ENCODE results near the gene DEPP1. TPM values are rescaled to one million over a fixed set of nuclear protein-coding genes. Genes with fewer than 3 reads are reported as not detected.
A peak's percentile ranks its signal among the peaks of the same experiment; 100 is the strongest.

Gene DEPP1
- total RNA-seq, 1 donor from 2014 or later: 16.6 TPM

DNA sequence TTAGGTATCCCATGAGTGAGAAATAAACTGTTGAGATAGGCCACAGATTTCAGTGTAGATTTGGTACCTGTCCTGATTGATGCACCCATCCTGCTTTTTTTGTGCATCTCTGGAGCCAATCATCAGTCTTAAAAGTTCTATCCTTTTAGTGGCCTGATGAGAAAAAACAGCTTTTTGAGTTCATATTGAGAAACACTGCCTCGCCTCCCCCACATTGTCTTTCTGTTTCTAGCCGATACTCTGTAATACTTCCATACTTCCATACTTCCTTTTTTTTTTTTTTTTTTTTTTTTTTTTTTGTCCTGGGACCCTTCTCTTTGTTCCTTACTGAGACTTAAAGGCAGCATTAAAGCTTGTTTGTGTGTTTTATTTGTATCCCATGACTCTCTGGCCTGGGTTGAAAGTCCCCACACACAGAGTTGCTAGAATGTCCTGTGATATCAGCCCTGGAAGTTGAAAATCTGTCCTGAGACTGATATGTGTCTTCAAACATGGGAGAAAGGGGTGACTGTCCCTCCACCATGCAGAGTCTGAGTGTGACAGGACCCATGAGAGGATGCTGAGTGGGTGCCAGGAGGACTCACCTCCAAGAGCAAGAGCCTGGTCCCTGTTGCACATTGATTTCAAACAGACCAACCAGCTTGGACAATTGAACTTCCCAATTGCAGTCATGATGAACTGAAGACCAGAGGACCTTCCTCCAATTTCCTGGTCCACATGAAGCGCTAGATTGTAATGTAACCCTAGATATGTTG is 27.8 kb upstream of the DEPP1 start:
- no peaks in the 10 kb centered on the region for H3K9me3 Mint-ChIP-seq (ENCODE audit: low read depth)
- peaks cover 12% of the 10 kb centered on the region for H3K4me1 Mint-ChIP-seq (ENCODE audit: low read depth)
- peaks cover 17% of the 10 kb centered on the region for H3K36me3 Mint-ChIP-seq (ENCODE audit: insufficient read depth)
- no peak for DNase-seq (ENCODE audit: low spot score, unreplicated experiment)
- H3K27ac Mint-ChIP-seq: no peak overlapping the region
- H3K27me3 Mint-ChIP-seq: no peaks in the 10 kb centered on the region
- TF ChIP-seq, protein P1, sequence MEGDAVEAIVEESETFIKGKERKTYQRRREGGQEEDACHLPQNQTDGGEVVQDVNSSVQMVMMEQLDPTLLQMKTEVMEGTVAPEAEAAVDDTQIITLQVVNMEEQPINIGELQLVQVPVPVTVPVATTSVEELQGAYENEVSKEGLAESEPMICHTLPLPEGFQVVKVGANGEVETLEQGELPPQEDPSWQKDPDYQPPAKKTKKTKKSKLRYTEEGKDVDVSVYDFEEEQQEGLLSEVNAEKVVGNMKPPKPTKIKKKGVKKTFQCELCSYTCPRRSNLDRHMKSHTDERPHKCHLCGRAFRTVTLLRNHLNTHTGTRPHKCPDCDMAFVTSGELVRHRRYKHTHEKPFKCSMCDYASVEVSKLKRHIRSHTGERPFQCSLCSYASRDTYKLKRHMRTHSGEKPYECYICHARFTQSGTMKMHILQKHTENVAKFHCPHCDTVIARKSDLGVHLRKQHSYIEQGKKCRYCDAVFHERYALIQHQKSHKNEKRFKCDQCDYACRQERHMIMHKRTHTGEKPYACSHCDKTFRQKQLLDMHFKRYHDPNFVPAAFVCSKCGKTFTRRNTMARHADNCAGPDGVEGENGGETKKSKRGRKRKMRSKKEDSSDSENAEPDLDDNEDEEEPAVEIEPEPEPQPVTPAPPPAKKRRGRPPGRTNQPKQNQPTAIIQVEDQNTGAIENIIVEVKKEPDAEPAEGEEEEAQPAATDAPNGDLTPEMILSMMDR (IDR thresholded peaks at IDR 0.05; ENCODE audit: unreplicated experiment): no peak
- no peak overlapping the region for H3K4me3 Mint-ChIP-seq (ENCODE audit: low read depth)

DNA sequence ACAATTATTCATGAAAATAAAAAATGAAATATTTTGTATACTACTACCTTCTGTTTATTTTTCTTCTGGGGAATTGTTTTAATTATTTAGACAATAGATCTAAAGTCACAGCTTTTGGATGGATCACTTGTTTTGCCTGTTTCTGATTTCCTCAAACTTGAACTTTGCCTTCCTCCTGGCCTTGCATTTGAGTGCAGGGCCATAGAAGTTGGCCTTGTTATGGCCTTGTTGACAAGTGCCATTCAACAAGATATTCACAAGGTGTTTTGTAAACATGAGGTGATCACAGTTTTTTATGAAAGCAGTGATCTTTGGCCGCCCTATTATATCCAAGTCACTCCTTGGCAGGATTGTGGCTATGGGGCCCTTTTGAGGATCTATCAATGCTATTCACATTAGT is 26.7 kb upstream of the DEPP1 start:
- no peak overlapping the region for H3K27ac Mint-ChIP-seq
- H3K27me3 Mint-ChIP-seq: no peaks in the 10 kb centered on the region
- H3K4me3 Mint-ChIP-seq (ENCODE audit: low read depth): no peak overlapping the region
- H3K36me3 Mint-ChIP-seq (ENCODE audit: insufficient read depth): peaks cover 17% of the 10 kb centered on the region
- TF ChIP-seq, protein P1 (IDR thresholded peaks at IDR 0.05; ENCODE audit: unreplicated experiment): no peak
- peaks cover 17% of the 10 kb centered on the region for H3K4me1 Mint-ChIP-seq (ENCODE audit: low read depth)
- no peaks in the 10 kb centered on the region for H3K9me3 Mint-ChIP-seq (ENCODE audit: low read depth)
- no peak for DNase-seq (ENCODE audit: low spot score, unreplicated experiment)

DNA sequence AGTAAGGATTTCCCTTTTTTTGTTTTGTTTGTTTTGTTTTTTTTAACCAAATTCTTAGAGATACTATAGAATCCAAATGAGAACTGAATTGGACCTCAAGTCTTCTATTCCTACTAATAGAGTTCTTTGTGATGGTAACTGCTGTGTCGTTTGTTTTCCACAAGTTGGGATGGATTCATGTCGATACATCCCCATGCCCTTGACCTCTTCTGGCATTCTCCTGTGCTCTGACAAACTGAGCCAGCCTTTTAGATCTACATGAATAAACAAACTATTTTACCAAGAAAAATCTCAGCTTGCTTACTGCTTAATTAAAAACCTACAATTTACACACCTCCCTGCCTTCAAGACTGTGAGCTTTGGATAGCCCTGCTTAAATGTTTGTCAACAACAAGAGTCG is 26.1 kb upstream of the DEPP1 start:
- no peak for DNase-seq (ENCODE audit: low spot score, unreplicated experiment)
- no peaks in the 10 kb centered on the region for H3K9me3 Mint-ChIP-seq (ENCODE audit: low read depth)
- TF ChIP-seq, protein P1 (IDR thresholded peaks at IDR 0.05; ENCODE audit: unreplicated experiment): no peak
- no peak overlapping the region for H3K4me3 Mint-ChIP-seq (ENCODE audit: low read depth)
- peaks cover 23% of the 10 kb centered on the region for H3K4me1 Mint-ChIP-seq (ENCODE audit: low read depth)
- no peak overlapping the region for H3K27ac Mint-ChIP-seq
- no peaks in the 10 kb centered on the region for H3K27me3 Mint-ChIP-seq
- peaks cover 17% of the 10 kb centered on the region for H3K36me3 Mint-ChIP-seq (ENCODE audit: insufficient read depth)

DNA sequence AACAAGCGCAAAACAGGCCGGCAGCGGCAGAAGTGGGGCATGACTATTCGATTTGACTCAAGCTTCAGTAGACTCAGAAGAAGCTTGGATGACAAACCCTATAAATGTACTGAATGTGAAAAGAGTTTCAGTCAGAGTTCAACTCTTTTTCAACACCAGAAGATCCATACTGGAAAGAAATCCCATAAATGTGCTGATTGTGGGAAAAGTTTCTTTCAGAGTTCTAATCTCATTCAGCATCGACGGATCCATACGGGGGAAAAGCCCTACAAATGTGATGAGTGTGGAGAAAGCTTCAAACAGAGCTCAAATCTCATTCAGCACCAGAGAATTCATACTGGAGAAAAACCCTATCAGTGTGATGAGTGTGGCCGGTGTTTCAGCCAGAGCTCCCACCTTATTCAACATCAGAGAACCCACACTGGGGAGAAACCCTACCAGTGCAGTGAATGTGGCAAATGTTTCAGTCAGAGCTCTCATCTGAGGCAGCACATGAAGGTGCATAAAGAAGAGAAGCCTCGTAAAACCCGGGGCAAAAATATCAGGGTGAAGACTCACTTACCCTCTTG is 24.9 kb upstream of the DEPP1 start:
- TF ChIP-seq, protein P1 (IDR thresholded peaks at IDR 0.05; ENCODE audit: unreplicated experiment): no peak
- Mint-ChIP-seq H3K27me3 (no peaks in the 10 kb centered on the region), H3K4me1 (ENCODE audit: low read depth) (peaks cover 25% of the 10 kb centered on the region), H3K27ac (no peak overlapping the region), H3K9me3 (ENCODE audit: low read depth) (no peaks in the 10 kb centered on the region), H3K4me3 (ENCODE audit: low read depth) (no peak overlapping the region), H3K36me3 (ENCODE audit: insufficient read depth) (peaks cover 17% of the 10 kb centered on the region)
- no peak for DNase-seq (ENCODE audit: low spot score, unreplicated experiment)

DNA sequence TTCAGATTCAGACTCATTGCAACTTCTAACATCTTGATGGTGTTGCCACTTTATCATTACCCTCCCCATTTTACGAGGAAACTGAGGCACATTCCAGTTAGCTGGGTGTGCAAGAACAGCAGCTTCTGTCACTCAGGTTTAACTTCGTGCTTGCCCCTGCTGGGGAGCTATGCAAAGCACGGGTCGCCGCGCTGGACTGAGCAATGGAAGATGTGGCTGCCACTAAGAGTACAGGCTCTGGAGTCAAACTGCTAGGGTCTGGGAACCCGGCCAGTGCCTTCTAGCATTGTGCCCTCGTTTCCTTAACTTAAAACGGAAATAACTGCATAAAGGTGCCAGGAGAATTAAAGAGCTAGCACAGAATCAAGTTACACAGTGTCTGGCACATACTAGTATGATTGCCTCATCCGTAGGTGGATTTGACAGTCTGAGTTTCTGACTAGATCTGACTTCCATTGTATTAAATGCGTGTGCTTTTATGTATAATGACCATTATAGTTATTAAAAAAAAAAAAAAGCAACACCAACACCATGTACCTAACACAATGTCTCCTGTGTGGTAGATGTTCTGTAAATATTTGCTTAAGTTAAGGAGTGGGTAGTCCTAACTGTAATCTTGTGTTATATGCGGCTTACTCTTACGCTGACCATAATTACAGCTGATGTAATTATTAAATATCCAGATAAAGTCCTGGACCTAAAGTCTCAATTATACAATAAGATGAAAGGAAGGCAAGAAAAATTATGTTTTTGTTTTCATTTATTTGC is 23.0 kb upstream of the DEPP1 start:
- TF ChIP-seq, protein P1 (IDR thresholded peaks at IDR 0.05; ENCODE audit: unreplicated experiment): peak; percentile 49
- peaks cover 17% of the 10 kb centered on the region for H3K36me3 Mint-ChIP-seq (ENCODE audit: insufficient read depth)
- H3K4me1 Mint-ChIP-seq (ENCODE audit: low read depth): peaks cover 26% of the 10 kb centered on the region
- peak overlapping the region; percentile 94 for H3K27ac Mint-ChIP-seq
- no peak for DNase-seq (ENCODE audit: low spot score, unreplicated experiment)
- no peaks in the 10 kb centered on the region for H3K9me3 Mint-ChIP-seq (ENCODE audit: low read depth)
- peak overlapping the region; percentile 87 for H3K4me3 Mint-ChIP-seq (ENCODE audit: low read depth)
- no peaks in the 10 kb centered on the region for H3K27me3 Mint-ChIP-seq

Data from progenitor cell of endocrine pancreas (in vitro differentiated cells).